NCI-H128 (cell line): ENCODE results near the gene DDX50.
"Not testable (repeated sequence)": the region's sequence is repeated elsewhere in the genome, so short reads cannot be mapped to it uniquely, and the experiment has no call there.

Experiments
- DNase-seq: peaks from one replicate; lab custom pipeline; 2025; ENCODE audit not compliant: unreplicated experiment; lab: John Stamatoyannopoulos, UW

The DDX50 gene

GRCh38 chr10:68900427-68901104, 549 bp upstream of the DDX50 start:
- DNase-seq = peak; percentile 71

- DNase-seq = no peak
These were observed 1.3 kb downstream of the DDX50 start for GRCh38 chr10:68902382-68902781.

GRCh38 chr10:68924593-68924992, 23.5 kb downstream of the DDX50 start:
- no peak for DNase-seq

- no peak for DNase-seq
These were observed 24.4 kb downstream of the DDX50 start for GRCh38 chr10:68925489-68925888.

- not testable (repeated sequence) for DNase-seq
These were observed 28.0 kb downstream of the DDX50 start for GRCh38 chr10:68929157-68929556.

GRCh38 chr10:68929888-68930287, 28.8 kb downstream of the DDX50 start:
- DNase-seq = not testable (repeated sequence)

- not testable (repeated sequence) for DNase-seq
These were observed 31.7 kb downstream of the DDX50 start for GRCh38 chr10:68932860-68933259.

GRCh38 chr10:68934994-68935393, 33.9 kb downstream of the DDX50 start:
- no peak for DNase-seq

- no peak for DNase-seq
These were observed 37.0 kb downstream of the DDX50 start for GRCh38 chr10:68938117-68938516.

GRCh38 chr10:68938884-68939283, 37.8 kb downstream of the DDX50 start:
- no peak for DNase-seq

- not testable (repeated sequence) for DNase-seq
These were observed 39.8 kb downstream of the DDX50 start for GRCh38 chr10:68940917-68941316.

- no peak for DNase-seq
These were observed 49.5 kb downstream of the DDX50 start for GRCh38 chr10:68950598-68950997.

- DNase-seq = no peak
These were observed 53.8 kb downstream of the DDX50 start for GRCh38 chr10:68954904-68955303.

GRCh38 chr10:68955355-68955831, 54.3 kb downstream of the DDX50 start:
- DNase-seq = no peak

GRCh38 chr10:68955832-68956532, 54.9 kb downstream of the DDX50 start, which contains the start of gene DDX21:
Gene DDX21 (plus strand): TSS chr10:68956170. CDS start chr10:68956226, 56 bp downstream.
- DNase-seq = peak; percentile 36

GRCh38 chr10:68957284-68957615, 56.1 kb downstream of the DDX50 start:
- no peak for DNase-seq

- DNase-seq = no peak
These were observed 56.5 kb downstream of the DDX50 start for GRCh38 chr10:68957654-68958053.

GRCh38 chr10:68959695-68960527, 58.8 kb downstream of the DDX50 start:
- no peak for DNase-seq

GRCh38 chr10:68963151-68963550, 62.0 kb downstream of the DDX50 start:
- no peak for DNase-seq

GRCh38 chr10:68973975-68974374, 72.9 kb downstream of the DDX50 start:
- DNase-seq = no peak

GRCh38 chr10:68975936-68976473, 74.9 kb downstream of the DDX50 start:
- not testable (repeated sequence) for DNase-seq
